GM19238 (cell line): ENCODE measurements around the gene UEVLD.
A peak's percentile ranks its signal among the peaks of the same experiment; 100 is the strongest.

Source experiments
- DNase-seq: peaks from one replicate; pipeline ENCODE4 v3.0.0; 2011; ENCODE audit warnings: low spot score; ENCODE audit not compliant: insufficient read length

The UEVLD gene

DNA sequence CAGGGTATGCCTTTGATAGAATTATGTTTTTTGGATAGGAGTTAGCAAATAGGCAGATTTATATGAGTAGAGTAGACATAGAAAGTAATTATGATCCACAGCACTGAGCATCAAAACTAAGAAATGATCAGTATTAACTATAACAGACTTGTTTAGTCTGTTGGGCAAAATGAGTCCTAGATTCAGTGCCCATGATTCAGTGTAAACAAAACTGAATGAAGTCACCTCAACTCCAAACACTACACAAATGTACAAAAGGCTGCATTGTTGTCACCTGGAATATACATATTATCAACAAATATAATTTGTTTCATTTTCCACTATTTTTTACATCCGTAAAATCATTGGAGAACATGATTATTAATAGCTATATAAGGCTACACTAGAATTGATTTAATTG is 6.7 kb downstream of the UEVLD start:
- DNase-seq, result no peak

DNA sequence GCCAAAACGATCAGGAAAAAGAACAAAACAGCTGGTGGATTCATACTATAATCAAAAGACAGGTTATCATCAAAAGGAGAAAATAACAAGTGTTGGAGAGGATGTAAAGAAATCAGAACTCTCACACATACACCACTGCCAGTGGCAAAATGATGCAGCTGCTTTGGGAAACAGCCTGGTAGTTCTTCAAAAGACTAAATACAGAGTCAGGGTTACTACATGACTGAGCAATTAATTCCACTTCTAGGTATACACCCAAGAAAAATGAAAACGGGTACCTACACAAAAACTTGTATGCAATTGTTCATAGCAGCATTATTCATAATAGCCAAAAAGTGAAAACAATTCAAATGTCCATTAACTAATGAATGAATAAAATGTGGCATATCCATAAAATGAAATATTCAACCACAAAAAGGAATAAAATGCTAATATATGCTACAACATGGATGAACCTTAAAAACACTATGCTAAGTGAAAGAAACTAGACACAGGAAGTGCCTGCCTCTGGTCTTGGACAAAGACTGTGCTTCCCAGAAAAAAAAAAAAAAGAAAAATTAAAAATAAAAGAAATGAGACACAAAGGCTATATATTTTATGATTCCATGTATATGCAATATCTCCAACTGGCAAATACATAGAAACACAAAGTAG is 8.3 kb downstream of the UEVLD start:
- DNase-seq, result no peak

DNA sequence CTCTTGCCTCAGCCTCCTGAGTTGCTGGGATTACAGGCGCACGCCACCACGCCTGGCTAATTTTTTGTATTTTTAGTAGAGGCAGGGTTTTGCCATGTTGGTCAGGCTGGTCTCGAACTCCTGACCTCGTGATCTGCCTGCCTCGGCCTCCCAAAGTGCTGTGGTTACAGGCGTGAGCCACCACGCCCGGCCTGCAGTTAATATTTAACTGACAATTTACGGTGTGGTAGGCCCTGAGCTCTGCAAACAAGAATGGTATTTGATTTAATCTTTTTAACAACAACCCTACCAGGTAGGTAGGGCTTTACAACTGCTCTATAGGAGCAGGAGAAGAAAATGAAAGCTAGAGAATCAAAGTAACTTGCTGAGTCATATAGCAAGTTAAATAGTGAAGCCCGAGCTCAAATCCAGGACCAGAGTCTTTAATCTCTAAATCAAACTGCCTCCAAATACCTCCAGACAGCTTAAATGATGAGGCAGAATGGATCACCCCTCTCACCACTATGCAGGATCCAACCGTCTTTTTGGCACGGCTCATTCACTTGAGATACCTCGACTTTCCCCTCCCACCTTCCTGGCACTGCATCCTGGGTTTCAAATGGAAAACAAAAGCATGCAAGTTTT is 9.4 kb downstream of the UEVLD start:
- DNase-seq, result no peak

DNA sequence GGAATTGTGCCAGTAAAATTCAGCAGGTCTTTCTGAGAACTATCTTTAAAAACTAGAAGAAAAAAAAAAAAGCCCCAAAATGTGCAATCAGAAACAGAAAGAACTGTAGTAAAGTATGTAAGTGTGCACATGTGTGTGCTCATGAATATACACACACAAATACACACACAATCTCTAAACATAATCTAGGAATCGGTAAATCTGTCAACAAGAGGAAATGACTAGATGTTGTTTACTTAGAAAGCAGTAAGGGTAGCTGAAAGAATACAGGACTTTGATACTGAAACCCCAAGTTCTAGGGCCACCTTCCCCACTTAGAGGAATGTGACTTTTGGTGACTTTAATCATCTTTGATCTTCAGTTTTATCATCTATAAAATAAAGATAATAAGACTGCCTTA is 13.2 kb downstream of the UEVLD start:
- DNase-seq, result no peak

DNA sequence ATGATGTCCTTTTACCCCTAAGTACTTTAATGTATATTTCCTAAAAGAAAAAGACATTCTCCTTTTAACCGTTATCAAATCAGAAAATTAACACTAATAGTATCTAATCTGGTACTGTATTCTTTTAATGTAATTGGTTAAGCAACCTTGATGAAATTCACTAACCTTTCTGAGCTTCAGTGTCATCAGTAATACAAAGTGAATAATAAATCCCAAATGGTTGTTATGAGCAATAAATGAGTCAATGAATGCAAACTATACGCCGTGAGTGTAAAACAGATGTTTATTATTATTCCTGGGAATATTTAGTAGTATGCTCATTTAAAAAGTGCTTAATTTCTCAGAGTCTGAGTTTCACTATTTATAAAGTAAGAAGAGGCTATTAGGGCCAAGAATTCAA is 21.5 kb downstream of the UEVLD start:
- DNase-seq, result no peak

DNA sequence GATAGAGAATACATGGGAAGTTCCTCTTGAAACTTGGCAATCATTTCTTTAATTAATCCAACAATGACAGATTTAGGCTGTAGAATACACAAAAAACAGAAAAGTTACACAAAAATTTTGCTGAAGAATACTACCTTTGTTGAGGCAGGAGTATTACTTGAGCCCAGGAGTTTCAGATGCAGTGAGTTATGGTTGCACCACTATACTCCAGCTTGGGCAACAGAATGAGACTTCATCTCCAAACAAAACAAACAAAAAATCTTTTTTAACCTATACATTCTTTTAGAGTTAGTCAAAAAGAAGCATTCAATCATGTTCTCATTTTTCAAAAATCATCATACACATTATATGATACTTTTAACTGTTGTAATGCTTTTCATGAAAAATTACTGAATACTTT is 22.1 kb downstream of the UEVLD start:
- DNase-seq, result no peak

DNA sequence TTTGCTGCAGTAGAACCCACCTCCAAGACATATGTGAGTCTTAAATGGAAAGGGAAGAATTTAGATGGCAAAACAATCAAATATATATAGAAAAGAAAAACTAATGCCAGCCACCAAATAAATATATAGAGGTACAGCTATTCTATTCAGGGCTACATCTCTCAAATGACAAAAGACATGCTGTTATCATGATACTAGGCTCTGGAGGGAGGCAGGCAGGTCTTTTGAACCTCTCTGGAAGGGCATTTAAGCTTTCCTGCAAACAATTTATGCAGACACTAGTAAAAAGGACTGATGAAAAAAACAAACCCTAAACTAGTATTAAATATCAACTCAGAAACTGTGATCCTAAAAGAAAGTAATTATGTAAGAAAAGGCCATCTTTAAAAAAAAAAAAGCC is 24.4 kb downstream of the UEVLD start:
- no peak for DNase-seq

DNA sequence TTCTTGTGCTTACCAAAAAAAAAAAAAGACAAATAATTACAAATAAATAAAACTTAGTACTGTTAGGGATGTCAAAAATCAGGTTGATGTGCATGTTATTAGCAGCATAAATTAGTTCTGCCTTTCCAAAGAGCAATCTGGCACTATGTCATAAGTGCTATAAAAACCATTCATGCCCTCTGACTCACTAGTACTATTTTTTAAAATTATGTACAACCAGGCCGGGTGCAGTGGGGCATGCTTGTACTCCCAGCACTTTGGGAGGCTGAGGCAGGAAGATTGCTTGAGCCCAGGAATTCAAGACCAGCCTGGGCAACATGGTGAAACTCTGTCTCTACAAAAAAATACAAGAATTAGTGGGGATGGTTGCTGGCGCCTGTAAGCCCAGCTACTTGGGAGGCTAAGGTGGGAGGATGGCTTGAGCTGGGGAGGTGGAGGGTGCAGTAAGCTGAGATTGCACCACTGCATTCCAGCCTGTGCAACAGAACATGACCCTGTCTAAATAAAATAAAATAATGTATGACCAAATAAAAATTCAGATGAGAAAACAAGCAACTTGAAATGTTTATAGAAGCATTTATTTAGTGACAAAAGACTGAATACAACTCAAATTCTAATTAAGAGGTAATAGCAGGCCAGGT is 25.3 kb downstream of the UEVLD start:
- DNase-seq, result no peak

DNA sequence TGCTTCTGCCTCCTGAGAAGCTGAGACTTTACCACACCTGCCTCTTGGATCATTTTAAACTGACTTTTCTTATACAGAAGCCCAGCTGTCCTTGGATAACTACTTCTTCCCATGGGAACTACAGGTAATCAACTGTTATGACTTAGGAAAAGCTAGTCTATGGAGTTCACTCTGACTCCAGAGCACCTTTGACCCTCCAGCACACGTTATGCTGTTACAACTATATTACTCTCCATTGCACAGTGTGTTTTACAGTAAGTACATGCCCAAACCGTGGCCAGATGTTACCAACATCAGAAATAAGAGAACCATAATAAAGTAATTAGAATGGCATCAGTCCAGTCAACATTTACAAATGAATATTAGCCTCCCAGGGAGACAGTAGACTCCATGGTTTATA is 40.5 kb downstream of the UEVLD start:
- DNase-seq, result no peak

DNA sequence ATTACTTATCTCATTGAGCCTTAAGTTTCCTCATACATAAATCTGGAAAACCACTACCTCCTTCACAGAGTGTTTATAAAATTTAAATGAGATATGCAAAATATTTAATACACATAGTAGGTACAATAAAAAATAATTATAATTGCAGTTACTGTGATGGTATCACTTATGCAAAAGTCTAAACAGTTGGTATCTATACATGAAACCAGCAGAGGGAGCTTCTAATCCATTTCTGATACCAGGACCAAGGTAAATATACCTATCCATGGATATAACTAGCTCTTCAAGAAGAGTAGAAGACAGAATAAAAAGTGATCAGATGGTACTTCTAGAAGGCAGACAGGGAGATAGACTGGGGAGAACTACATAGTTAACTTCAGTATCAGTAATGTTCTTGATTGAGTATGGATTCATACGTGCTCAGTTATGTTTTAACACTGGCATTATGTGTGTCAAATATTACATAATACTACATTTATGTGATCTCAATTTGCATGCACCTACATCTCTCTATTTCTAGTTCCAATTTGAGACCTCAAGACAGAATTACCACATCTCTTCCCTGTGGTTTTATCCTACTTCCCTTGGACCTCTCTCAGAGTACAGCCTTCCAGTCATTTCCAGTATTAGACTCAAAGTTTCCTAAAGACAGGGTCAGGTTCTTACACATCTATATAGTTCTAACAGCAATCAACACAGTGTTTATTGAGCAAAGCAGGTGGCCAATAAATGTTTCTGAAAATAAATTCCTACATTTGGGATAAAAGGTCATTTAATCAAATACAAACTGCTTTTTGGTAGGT is 48.1 kb downstream of the UEVLD start:
- DNase-seq, result no peak

DNA sequence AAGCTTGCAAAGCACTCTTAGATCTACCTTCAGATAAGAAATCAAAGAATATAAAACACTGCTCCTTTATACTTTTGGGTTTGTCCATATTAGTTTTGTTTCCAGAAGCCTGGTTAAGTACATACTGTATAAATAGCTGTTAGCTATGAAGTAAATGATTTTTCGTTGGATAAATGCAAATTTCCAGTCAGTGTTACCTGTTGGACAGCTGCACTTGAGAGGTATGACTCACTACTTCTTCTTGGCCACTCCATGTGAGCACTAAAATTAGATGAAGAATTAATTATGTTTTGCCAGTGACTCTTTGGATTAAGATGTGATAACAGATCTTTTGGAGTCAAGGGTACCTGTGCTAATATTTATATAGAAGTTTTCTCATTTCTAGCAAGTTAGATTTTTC is 52.3 kb downstream of the UEVLD start:
- no peak for DNase-seq

DNA sequence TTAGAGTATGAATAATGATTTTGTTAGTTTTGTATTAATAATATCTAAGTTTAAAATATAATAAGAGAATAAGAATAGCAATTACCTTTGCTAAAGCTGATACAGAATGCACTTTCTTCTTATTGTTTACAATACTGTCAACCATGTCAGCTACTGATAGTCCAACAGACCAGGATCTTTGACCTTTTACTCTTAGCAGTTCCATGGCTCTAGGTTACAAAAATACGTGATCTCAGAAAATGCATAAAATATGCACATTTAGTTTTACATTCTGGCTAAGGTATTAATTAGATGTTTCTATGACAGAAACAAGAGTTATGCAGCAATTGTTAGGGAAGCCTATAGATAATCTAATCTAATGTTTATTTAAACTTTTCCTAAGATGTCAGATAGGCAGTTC is 54.3 kb downstream of the UEVLD start:
- DNase-seq, result no peak

DNA sequence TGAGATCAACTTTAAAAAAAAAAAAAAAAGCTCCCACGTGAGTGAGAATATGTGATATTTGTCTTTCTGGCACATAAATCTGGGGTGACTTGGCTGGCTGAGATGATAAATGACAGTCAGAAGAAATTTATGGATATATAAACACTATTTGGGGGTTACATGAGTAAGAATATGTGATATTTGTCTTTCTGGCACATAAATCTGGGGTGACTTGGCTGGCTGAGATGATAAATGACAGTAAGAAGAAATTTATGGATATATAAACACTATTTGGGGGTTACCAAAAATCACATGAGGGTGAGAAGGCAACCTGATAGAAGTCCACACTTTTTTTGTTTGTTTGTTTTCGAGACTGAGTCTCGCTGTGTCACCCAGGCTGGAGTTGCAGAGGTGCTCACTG is 55.2 kb downstream of the UEVLD start:
- no peak for DNase-seq

DNA sequence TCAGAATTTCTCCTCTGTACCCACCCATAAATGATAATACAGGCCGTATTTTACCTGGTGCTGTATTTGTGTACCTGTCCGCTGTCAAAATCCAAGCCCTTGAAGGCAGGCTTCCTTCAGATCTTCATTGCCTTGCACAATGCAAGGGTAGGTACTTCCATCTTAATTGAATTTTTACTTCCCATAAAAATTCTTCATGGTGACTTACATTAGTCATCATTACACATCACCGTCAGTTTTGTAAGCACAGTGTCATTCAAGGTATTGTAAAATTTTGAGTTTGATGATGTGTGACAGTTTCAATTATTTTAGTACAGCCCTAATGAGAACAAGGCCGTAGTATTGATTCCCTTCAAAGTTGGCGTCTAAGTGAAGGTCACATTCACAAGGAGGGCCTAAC is 61.0 kb downstream of the UEVLD start:
- DNase-seq, result no peak

DNA sequence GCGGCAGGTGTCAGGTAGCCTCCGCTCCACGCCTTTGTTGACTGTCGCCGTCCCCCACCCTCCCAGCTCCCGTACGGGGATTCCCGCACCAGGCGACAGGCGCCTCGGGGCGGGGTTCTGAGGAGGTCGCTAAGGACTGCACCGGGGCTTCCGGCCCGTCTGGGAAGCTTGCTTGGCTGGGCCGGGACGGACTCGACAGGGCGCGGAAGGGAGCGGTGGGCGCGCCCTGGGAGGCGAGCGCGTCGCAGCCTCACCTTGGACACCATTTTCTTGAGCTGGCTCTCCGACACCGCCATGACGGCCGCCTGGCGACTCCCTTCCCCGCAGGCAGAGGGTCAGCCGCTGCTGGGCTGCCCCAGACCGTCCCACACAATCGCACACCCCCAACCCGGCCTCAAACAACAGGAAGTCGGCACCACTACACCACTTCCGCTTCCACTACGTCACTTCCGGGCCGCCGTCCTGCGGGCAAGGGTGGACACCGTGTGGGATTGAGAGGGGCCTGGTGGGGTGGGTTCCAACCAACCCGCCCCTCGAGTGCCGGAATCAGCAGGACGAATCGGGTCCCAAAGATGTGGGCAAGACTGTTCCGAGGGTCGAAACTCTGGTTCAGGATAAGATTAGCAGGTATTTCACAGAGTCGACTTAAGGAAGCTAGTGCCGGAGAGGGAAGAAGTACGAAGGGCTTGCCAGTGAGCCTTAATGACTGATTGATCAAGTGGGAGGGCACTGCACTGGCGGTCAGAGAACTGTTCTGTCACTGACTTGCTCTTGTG is 61.8 kb downstream of the UEVLD start, which contains the start of gene TSG101:
Gene TSG101 (minus strand): TSS at position 422 of the 776 bp plus-strand sequence. CDS start 126 bp downstream, at position 296.
- DNase-seq, result peak; percentile 89

DNA sequence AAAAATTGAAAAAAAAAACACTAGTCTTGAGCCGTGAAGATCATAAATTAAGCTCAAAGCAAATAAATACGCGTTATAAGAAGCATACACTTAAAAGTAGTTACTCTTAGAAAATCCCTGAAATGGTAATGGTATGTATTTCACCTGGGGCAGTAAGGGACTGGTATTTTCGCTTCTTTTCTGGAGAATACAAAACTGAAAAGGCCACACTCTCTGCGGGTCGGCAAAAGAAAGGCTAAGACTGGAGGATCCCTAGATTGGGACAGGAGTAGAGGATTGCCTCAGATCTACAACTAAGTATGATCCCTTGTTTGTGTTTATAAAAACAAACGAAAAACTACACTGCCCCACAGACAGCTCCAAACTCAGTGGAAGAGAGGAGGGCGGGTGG is 62.4 kb downstream of the UEVLD start:
- no peak for DNase-seq

DNA sequence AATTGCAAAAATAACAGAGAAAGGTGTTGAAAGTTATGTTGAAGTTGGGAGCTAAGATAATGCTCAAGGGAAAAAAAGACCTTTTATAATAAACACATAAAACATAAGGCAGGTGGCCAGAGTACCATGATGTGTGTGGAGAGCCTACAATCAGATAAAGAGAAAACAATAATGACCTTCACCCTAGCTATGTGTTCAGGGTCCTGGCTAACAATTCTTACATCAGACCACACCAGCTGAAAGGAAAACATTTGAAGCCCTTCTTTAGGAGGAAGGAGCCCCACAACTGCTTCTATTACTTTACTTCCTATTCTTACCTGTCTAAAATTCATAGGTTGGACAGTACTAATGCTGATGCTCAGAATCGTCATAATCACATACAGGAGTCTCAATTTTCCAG is 64.3 kb downstream of the UEVLD start:
- no peak for DNase-seq

DNA sequence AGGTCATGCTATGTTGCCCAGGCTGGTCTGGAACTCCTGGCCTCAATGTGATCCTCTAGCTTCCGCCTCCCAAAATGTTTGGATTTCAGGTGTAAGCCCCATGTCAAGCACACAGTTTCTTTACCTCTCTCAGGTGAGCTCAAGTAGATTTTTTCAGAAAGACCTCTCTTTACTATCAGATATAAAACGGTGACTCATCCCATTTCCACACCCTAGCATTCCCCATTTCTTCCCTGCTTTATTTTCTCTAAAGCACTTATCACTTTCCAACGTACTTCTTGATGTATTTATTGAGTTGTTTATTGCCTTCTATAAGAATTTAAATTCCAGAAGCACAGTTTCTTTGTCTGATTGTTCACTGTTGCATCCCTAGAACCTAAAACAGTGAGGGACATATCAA is 65.5 kb downstream of the UEVLD start:
- no peak for DNase-seq

DNA sequence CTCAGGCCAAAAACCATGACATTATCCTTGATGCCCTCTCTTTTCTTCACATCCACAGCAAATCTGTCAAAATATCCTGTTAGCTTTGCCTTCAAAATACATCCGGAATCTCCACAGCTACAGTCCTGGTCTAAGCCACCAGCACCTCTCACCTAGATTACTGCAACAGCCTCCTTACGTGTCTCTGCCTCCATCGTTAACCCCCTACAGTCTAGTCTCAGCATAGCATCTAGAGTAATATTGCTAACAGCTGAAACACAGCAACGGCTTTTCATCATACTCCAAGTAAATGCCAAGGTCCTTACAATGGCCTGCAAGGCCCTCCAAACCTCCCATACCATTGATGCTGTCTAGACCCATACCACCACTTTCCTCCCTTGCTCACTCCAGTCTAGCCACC is 66.1 kb downstream of the UEVLD start:
- DNase-seq, result no peak

DNA sequence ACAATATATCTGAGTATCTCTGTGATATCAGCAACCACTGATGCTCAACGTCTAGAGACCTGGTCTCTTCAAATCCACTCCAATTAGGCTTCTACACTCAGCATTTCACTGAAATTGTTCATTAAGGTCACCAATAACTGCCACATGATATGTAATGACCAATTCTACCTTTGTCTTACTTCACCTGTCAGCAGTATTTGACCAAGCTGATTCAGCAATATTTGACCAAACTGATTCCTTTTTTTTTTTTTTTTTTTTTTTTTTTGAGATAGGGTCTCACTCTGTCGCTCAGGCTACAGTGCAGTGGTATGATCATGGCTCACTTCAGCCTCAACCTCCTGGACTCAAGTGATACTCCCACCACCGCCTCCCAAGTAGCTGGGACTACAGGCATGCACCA is 67.4 kb downstream of the UEVLD start:
- DNase-seq, result no peak

DNA sequence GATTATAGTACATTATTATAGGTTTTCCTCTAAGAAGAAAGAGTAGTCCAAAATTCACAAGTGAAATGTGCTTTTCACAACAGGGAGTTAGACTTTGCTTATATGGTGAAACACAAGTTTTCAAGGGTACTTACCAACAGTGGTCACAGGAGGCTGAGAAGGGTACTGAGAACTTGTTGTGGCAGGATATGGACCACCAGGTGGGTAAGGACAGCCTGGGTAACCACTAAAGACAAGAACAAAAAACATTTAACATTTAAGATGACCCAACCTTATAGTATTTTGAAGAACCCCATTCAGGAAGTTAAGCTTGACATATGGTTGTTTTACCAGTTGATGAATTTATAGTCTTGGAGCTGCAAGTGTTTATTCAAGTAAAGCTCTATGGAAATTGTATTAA is 86.2 kb downstream of the UEVLD start:
- no peak for DNase-seq
